Renal pelvis (tissue), 4 donors: Measurements from ENCODE around the gene NHSL1. TPM values are rescaled to one million over a fixed set of nuclear protein-coding genes. Genes with fewer than 3 reads are reported as not detected.

ENCODE experiments used
- DNase-seq: peaks from one replicate; pipeline ENCODE4 v3.0.0-alpha.2; 2013
- polyA plus RNA-seq, 3 donors: library from polyadenylated mRNA; unstranded; fragments of 120-200 nt; gene quantifications; one replicate each; pipeline ENCODE4 v1.2.1, GENCODE V29; 2013; ENCODE audit not compliant: insufficient read length in 3 of 3

NHSL1 gene
- polyA plus RNA-seq, 3 donors, result 12.4 to 15.2 (median 12.6) TPM

GRCh38 chr6:138526822-138527235 is 27.5 kb upstream of the NHSL1 start:
- DNase-seq, result no peak

GRCh38 chr6:138525355-138525754 is 26.1 kb upstream of the NHSL1 start:
- DNase-seq, result no peak

GRCh38 chr6:138524526-138524925 is 25.2 kb upstream of the NHSL1 start:
- DNase-seq, result no peak

- DNase-seq, result no peak
These were observed 24.3 kb upstream of the NHSL1 start for GRCh38 chr6:138523347-138524210.

GRCh38 chr6:138522611-138523010 is 23.3 kb upstream of the NHSL1 start:
- no peak for DNase-seq

- no peak for DNase-seq
These were observed 22.5 kb upstream of the NHSL1 start for GRCh38 chr6:138521790-138522189.

- no peak for DNase-seq
These were observed 21.2 kb upstream of the NHSL1 start for GRCh38 chr6:138520463-138520862.

- DNase-seq, result no peak
These were observed 18.8 kb upstream of the NHSL1 start for GRCh38 chr6:138518054-138518453.

GRCh38 chr6:138517635-138518034 is 18.3 kb upstream of the NHSL1 start:
- DNase-seq, result no peak

- no peak for DNase-seq
These were observed 16.5 kb upstream of the NHSL1 start for GRCh38 chr6:138515657-138516248.

- no peak for DNase-seq
These were observed 15.7 kb upstream of the NHSL1 start for GRCh38 chr6:138514860-138515540.

- no peak for DNase-seq
These were observed 13.3 kb upstream of the NHSL1 start for GRCh38 chr6:138512609-138513008.

- no peak for DNase-seq
These were observed 10.8 kb upstream of the NHSL1 start for GRCh38 chr6:138510093-138510492.

- no peak for DNase-seq
These were observed 10.1 kb upstream of the NHSL1 start for GRCh38 chr6:138509371-138509770.

GRCh38 chr6:138508676-138508988 is 9.3 kb upstream of the NHSL1 start:
- no peak for DNase-seq

GRCh38 chr6:138507977-138508675 is 8.8 kb upstream of the NHSL1 start:
- no peak for DNase-seq

- no peak for DNase-seq
These were observed 5.7 kb upstream of the NHSL1 start for GRCh38 chr6:138504764-138505689.

- no peak for DNase-seq
These were observed 4.8 kb upstream of the NHSL1 start for GRCh38 chr6:138503881-138504680.

GRCh38 chr6:138502546-138502945 is 3.3 kb upstream of the NHSL1 start:
- DNase-seq, result no peak

- DNase-seq, result no peak
These were observed 1.7 kb upstream of the NHSL1 start for GRCh38 chr6:138500867-138501446.
